H1 (cell line): Measurements from ENCODE around the gene TMCC1. TPM values are rescaled to one million over a fixed set of nuclear protein-coding genes. Genes with fewer than 3 reads are reported as not detected.

Experiments used
- CTCF ChIA-PET: fragments of 300-600 bp; sonication (Branson Sonifier 250); formaldehyde crosslinking; loops from one replicate; lab custom pipeline; 2021; ENCODE audit not compliant: partially characterized antibody; lab: Charles Lee
- POLR2A ChIA-PET: fragments of 300-600 bp; sonication (Branson Sonifier 250); formaldehyde crosslinking; loops from one replicate; lab custom pipeline; 2021; ENCODE audit warnings: inconsistent platforms; ENCODE audit not compliant: partially characterized antibody; lab: Charles Lee
- DNase-seq, 2 experiments: peaks; one replicate each; pipeline versions ENCODE4 v3.0.0 to v3.0.0-alpha.2; 2010 to 2022; ENCODE audit warnings: low spot score in 2 of 2, low read depth in 1 of 2, mixed read lengths in 1 of 2
- FAIRE-seq: peaks from 2 replicates; lab custom pipeline; 2011; peaks lifted over from hg19 to GRCh38; lab: Jason Lieb, UNC
- H2AFZ ChIP-seq: 2 replicates; pipeline ENCODE4 v1.8.1; 2012; ENCODE audit warnings: low read length, inconsistent platforms
- H2AK5ac ChIP-seq: 2 replicates; pipeline ENCODE4 v1.6.1; 2013; ENCODE audit warnings: low read depth, low read length
- H2BK120ac ChIP-seq: replicated peaks from 2 replicates; pipeline ENCODE3; 2013; ENCODE audit warnings: low read depth, low read length, inconsistent platforms
- H2BK12ac ChIP-seq: 2 replicates; pipeline ENCODE4 v1.6.1; 2013; ENCODE audit warnings: low read depth, low read length
- H2BK15ac ChIP-seq: 2 replicates; pipeline ENCODE4 v1.6.1; 2013; ENCODE audit warnings: low read length
- H2BK20ac ChIP-seq: 2 replicates; pipeline ENCODE4 v1.6.1; 2013; ENCODE audit warnings: low read length
- H2BK5ac ChIP-seq: 2 replicates; pipeline ENCODE4 v1.6.1; 2013; ENCODE audit warnings: low read depth, low read length
- H3K14ac ChIP-seq: 2 replicates; pipeline ENCODE4 v1.6.1; 2013; ENCODE audit warnings: inconsistent platforms; ENCODE audit not compliant: insufficient read length
- H3K18ac ChIP-seq: 2 replicates; pipeline ENCODE4 v1.6.1; 2013; ENCODE audit warnings: low read length; ENCODE audit errors: extremely low read depth
- H3K23ac ChIP-seq: 2 replicates; pipeline ENCODE4 v1.6.1; 2013; ENCODE audit warnings: inconsistent platforms; ENCODE audit not compliant: insufficient read length
- H3K23me2 ChIP-seq: 2 replicates; pipeline ENCODE4 v1.6.1; 2013; ENCODE audit warnings: low read depth, low read length
- H3K27ac ChIP-seq: 2 replicates; pipeline ENCODE4 v1.6.1; 2011; ENCODE audit warnings: low read depth, low read length, inconsistent platforms
- H3K27me3 ChIP-seq, 4 experiments: replicated peaks in 1 of 4; 1 replicate in 1 of 4; 2 replicates in 3 of 4; pipeline versions ENCODE4 v1.6.1 to v1.8.1; 2011 to 2013; ENCODE audit warnings: low read length in 3 of 4, mild to moderate bottlenecking in 3 of 4, inconsistent platforms in 2 of 4, mixed read lengths in 2 of 4, moderate library complexity in 1 of 4; ENCODE audit not compliant: control insufficient read depth in 3 of 4, insufficient read depth in 3 of 4; ENCODE audit errors: extremely low read depth in 1 of 4
- H3K36me3 ChIP-seq, 4 experiments: 2 replicates each; pipeline versions ENCODE4 v1.6.1 to v1.8.1; 2011 to 2013; ENCODE audit warnings: mild to moderate bottlenecking in 4 of 4, low read length in 3 of 4, moderate library complexity in 2 of 4, control low read depth in 1 of 4, inconsistent platforms in 1 of 4; ENCODE audit not compliant: insufficient read depth in 4 of 4, control insufficient read depth in 2 of 4
- H3K4ac ChIP-seq: replicated peaks from 2 replicates; pipeline ENCODE3; 2013; ENCODE audit warnings: low read length, low read depth, mixed read lengths, inconsistent platforms; ENCODE audit not compliant: insufficient read length
- H3K4me1 ChIP-seq, 4 experiments: replicated peaks in 1 of 4; 1 replicate in 1 of 4; 2 replicates in 3 of 4; pipeline versions ENCODE4 v1.6.1 to v1.8.1; 2011 to 2013; ENCODE audit warnings: low read length in 3 of 4, inconsistent platforms in 2 of 4, mixed read lengths in 1 of 4; ENCODE audit not compliant: insufficient read depth in 4 of 4, control insufficient read depth in 3 of 4
- H3K4me2 ChIP-seq, 2 experiments: 2 replicates each; pipeline versions ENCODE4 v1.6.1 to v1.8.1; 2011 to 2013; ENCODE audit warnings: low read depth in 2 of 2, low read length in 2 of 2, control low read depth in 1 of 2, inconsistent platforms in 1 of 2, mild to moderate bottlenecking in 1 of 2; ENCODE audit not compliant: insufficient read depth in 1 of 2
- H3K4me3 ChIP-seq, 4 experiments: fragments of 200-600, 300-600 bp in 1 of 4; sonication (generic), shearing (Covaris generic), sonication (Bioruptor Twin) in 1 of 4; 2 replicates each; pipeline versions ENCODE4 v1.5.1 to v1.8.1; 2011 to 2016; ENCODE audit warnings: low read length in 4 of 4, low read depth in 3 of 4, control low read depth in 2 of 4, inconsistent platforms in 2 of 4, mild to moderate bottlenecking in 2 of 4, mixed read lengths in 1 of 4, moderate library complexity in 1 of 4; ENCODE audit not compliant: insufficient read depth in 2 of 4; ENCODE audit errors: extremely low read depth in 1 of 4
- H3K56ac ChIP-seq: replicated peaks from 2 replicates; pipeline ENCODE3; 2013; ENCODE audit warnings: low read depth, mild to moderate bottlenecking, mixed read lengths, low read length, inconsistent platforms; ENCODE audit not compliant: insufficient read length
- H3K79me1 ChIP-seq: 2 replicates; pipeline ENCODE4 v1.6.1; 2013; ENCODE audit warnings: low read depth, low read length, control low read depth
- H3K79me2 ChIP-seq, 2 experiments: 2 replicates each; pipeline versions ENCODE4 v1.6.1 to v1.8.1; 2012 to 2013; ENCODE audit warnings: low read length in 2 of 2, mild to moderate bottlenecking in 2 of 2, inconsistent platforms in 1 of 2; ENCODE audit not compliant: insufficient read depth in 2 of 2, control insufficient read depth in 1 of 2
- H3K9ac ChIP-seq, 4 experiments: replicated peaks in 1 of 4; 1 replicate in 1 of 4; 2 replicates in 3 of 4; pipeline versions ENCODE4 v1.6.1 to v1.8.1; 2011 to 2013; ENCODE audit warnings: low read depth in 3 of 4, low read length in 3 of 4, control low read depth in 2 of 4, mild to moderate bottlenecking in 2 of 4, moderate library complexity in 2 of 4, inconsistent platforms in 1 of 4; ENCODE audit errors: extremely low read depth in 1 of 4
- H3K9me3 ChIP-seq, 2 experiments: 2 replicates each; pipeline versions ENCODE4 v1.6.1 to v1.8.1; 2012 to 2013; ENCODE audit warnings: mild to moderate bottlenecking in 2 of 2, moderate library complexity in 2 of 2, control low read depth in 1 of 2, inconsistent platforms in 1 of 2, low read depth in 1 of 2, low read length in 1 of 2, mixed read lengths in 1 of 2; ENCODE audit not compliant: insufficient read depth in 2 of 2
- H4K20me1 ChIP-seq, 2 experiments: replicated peaks in 1 of 2; 2 replicates each; pipeline versions ENCODE3 to v1.8.1; 2011 to 2013; ENCODE audit warnings: inconsistent platforms in 2 of 2, low read length in 2 of 2, mild to moderate bottlenecking in 1 of 2; ENCODE audit not compliant: insufficient read depth in 2 of 2, control insufficient read depth in 1 of 2
- H4K5ac ChIP-seq: 2 replicates; pipeline ENCODE4 v1.6.1; 2013; ENCODE audit warnings: low read length, low read depth, mixed read lengths, inconsistent platforms; ENCODE audit not compliant: insufficient read length
- H4K8ac ChIP-seq: 2 replicates; pipeline ENCODE4 v1.8.0; 2013; ENCODE audit warnings: mild to moderate bottlenecking, moderate library complexity, low read length, inconsistent platforms; ENCODE audit not compliant: insufficient read depth; ENCODE audit errors: extremely low read depth
- H4K91ac ChIP-seq: replicated peaks from 2 replicates; pipeline ENCODE3; 2013; ENCODE audit warnings: low read length, mixed read lengths, inconsistent platforms; ENCODE audit not compliant: insufficient read length
- BCL11A ChIP-seq, 2 experiments: IDR thresholded peaks; one replicate each; pipeline ENCODE4 v1.6.1; 2011; ENCODE audit warnings: low read depth in 2 of 2, low read length in 2 of 2, mild to moderate bottlenecking in 2 of 2
- NANOG ChIP-seq: IDR thresholded peaks from 2 replicates; pipeline ENCODE4 v1.6.1; 2011; ENCODE audit warnings: low read length, low read depth, mild to moderate bottlenecking, inconsistent platforms; ENCODE audit not compliant: insufficient read depth, poor library complexity, severe bottlenecking
- NRF1 ChIP-seq: IDR thresholded peaks from 2 replicates; pipeline ENCODE4 v1.6.1; 2011; ENCODE audit warnings: mild to moderate bottlenecking, low read depth, low read length, improper control_type of control experiment
- POLR2A ChIP-seq, 2 experiments: IDR thresholded peaks; 1 replicate in 1 of 2; 2 replicates in 1 of 2; pipeline ENCODE4 v1.6.1; 2011; ENCODE audit warnings: low read depth in 2 of 2, low read length in 2 of 2, mild to moderate bottlenecking in 2 of 2; ENCODE audit errors: control extremely low read depth in 1 of 2
- SP1 ChIP-seq: IDR thresholded peaks from 2 replicates; pipeline ENCODE4 v1.6.1; 2011; ENCODE audit warnings: low read depth, low read length
- SP4 ChIP-seq: IDR thresholded peaks from 2 replicates; pipeline ENCODE4 v1.6.1; 2012; ENCODE audit warnings: low read length, inconsistent platforms
- ZNF274 ChIP-seq: IDR thresholded peaks from 2 replicates; pipeline ENCODE4 v1.7.0; 2012; ENCODE audit warnings: low read length, borderline replicate concordance; ENCODE audit errors: extremely low read depth
- WGBS, 2 experiments: shearing (Covaris generic) in 1 of 2; methylation state at CpG; one replicate each; pipeline versions ENCODE4 v1.1.6 to v1.1.7; 2013 to 2015; ENCODE audit warnings: low lambda C conversion rate in 2 of 2, mixed read lengths in 2 of 2, inconsistent platforms in 1 of 2, low coverage in 1 of 2, missing lambda C conversion rate in 1 of 2; ENCODE audit not compliant: insufficient replicate concordance in 2 of 2, insufficient coverage in 1 of 2, insufficient read length in 1 of 2; ENCODE audit errors: extremely low coverage in 1 of 2, missing lambda C conversion rate in 1 of 2; 5-methylcytosine and 5-hydroxymethylcytosine counted together
- polyA plus RNA-seq, 7 experiments: library from polyadenylated mRNA; depleted of rRNA in 3 of 7; stranded (reverse) in 5 of 7; unstranded in 2 of 7; fragments of >200 nt in 5 of 7; fragments of 200-250 nt in 2 of 7; gene quantifications; 1 replicate in 5 of 7; 2 replicates in 1 of 7; 4 replicates in 1 of 7; pipeline versions ENCODE4 v1.2.1 to v1.2.3, GENCODE V29; 2011 to 2013; ENCODE audit warnings: missing spikeins in 2 of 7, mixed read lengths in 2 of 7
- total RNA-seq: library from RNA; stranded (reverse); fragmentation: NEBNext Ultra II Directional; extraction: Animal tissue kit (Norgen Biotek cat#: 25700); gene quantifications from 2 replicates; pipeline ENCODE4 v1.2.1, GENCODE V29; 2021
- TF ChIP-seq, protein P1 (sequence below): IDR thresholded peaks from 2 replicates; pipeline ENCODE4 v1.6.1; 2012; ENCODE audit warnings: low read length, inconsistent platforms
- TF ChIP-seq, protein P2 (sequence below): IDR thresholded peaks from 2 replicates; pipeline ENCODE4 v1.6.1; 2012; ENCODE audit warnings: inconsistent platforms

TMCC1 gene
- total and polyA plus RNA-seq, 2 of the 8 experiments (the other 6 are each of a cell fraction or from before 2014, with no cell fraction given) = 10.4 to 27.1 TPM

DNA sequence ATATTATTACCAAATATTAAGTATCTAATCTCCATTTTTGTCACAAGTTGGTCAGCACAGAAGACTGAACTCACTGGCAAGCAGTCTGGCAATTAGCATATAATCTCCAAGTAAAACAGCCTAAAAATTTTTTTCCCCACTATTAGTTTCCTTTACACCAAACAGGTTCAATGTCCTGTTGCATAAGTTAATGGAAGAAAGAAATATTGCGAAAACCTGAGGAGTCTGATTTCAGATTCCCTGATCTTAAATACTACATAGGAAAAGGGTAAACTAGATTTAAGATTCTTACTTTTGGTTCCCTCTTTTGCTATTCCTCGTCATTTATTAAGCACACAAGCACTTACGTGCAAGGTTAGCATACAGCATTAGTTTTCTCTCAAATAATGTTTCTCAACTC lies 153.9 kb downstream of the TMCC1 start:
- no peak for FAIRE-seq
- Histone ChIP-seq H3K18ac (no peak overlapping the region), H3K36me3 (no peaks in the 10 kb centered on the region), H3K79me2 (no peaks in the 10 kb centered on the region), H2AFZ (no peak overlapping the region), H3K9ac (no peak overlapping the region), H3K4me2 (no peak overlapping the region), H3K27me3 (no peaks in the 10 kb centered on the region), H3K4ac (no peak overlapping the region), H2BK12ac (no peak overlapping the region), H2BK15ac (no peak overlapping the region), H3K4me3 (no peak overlapping the region), H3K56ac (no peak overlapping the region), H4K8ac (no peak overlapping the region), H3K9me3 (no peaks in the 10 kb centered on the region), H3K79me1 (no peaks in the 10 kb centered on the region), H3K14ac (no peak overlapping the region), H3K27ac (no peak overlapping the region), H3K23ac (no peak overlapping the region), H3K23me2 (no peaks in the 10 kb centered on the region), H2AK5ac (no peak overlapping the region), H4K91ac (no peak overlapping the region), H4K5ac (no peak overlapping the region), H3K4me1 (no peaks in the 10 kb centered on the region), H4K20me1 (no peaks in the 10 kb centered on the region), H2BK5ac (no peak overlapping the region), H2BK120ac (no peak overlapping the region), H2BK20ac (no peak overlapping the region)
- POLR2A ChIA-PET = interaction anchor here (0.6 kb wide), 1 partner anchor 70 kb away, joined by 3 read pairs; no protein-coding TSS in a partner anchor
- no peak for DNase-seq
- TF ChIP-seq, protein P1, sequence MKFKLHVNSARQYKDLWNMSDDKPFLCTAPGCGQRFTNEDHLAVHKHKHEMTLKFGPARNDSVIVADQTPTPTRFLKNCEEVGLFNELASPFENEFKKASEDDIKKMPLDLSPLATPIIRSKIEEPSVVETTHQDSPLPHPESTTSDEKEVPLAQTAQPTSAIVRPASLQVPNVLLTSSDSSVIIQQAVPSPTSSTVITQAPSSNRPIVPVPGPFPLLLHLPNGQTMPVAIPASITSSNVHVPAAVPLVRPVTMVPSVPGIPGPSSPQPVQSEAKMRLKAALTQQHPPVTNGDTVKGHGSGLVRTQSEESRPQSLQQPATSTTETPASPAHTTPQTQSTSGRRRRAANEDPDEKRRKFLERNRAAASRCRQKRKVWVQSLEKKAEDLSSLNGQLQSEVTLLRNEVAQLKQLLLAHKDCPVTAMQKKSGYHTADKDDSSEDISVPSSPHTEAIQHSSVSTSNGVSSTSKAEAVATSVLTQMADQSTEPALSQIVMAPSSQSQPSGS = no peak
- no peak for TF ChIP-seq ZNF274
- TF ChIP-seq, protein P2, sequence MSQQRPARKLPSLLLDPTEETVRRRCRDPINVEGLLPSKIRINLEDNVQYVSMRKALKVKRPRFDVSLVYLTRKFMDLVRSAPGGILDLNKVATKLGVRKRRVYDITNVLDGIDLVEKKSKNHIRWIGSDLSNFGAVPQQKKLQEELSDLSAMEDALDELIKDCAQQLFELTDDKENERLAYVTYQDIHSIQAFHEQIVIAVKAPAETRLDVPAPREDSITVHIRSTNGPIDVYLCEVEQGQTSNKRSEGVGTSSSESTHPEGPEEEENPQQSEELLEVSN = no peak
- TF ChIP-seq BCL11A (IDR thresholded peaks at IDR 0.05; ENCODE audit: low read depth in 2 of 2, low read length in 2 of 2) = no peak
- no peak for TF ChIP-seq NANOG
- no peak for TF ChIP-seq POLR2A (IDR thresholded peaks at IDR 0.05; ENCODE audit: control extremely low read depth in 1 of 2, low read depth in 2 of 2, low read length in 2 of 2)
- no peak for TF ChIP-seq SP4
- no peak for TF ChIP-seq SP1
- TF ChIP-seq NRF1 = no peak
- 91% methylated on average over 3 of the region's 3 CpGs; no CpG with 5 or more reads in 1 of the 2 experiments for WGBS, 2 experiments
- CTCF ChIA-PET = interaction anchor here (1.1 to 1.5 kb wide), 2 partner anchors 22 to 113 kb away, joined by 3 read pairs; no protein-coding TSS in a partner anchor
